Measurements from ENCODE around the gene SOWAHA. TPM values are rescaled to one million over a fixed set of nuclear protein-coding genes. Genes with fewer than 3 reads are reported as not detected.
A peak's percentile ranks its signal among the peaks of the same experiment; 100 is the strongest.

SOWAHA gene
- total and polyA plus RNA-seq, 11 donors, result 0.03 to 0.50 (median 0.24) TPM; not detected in 6

DNA sequence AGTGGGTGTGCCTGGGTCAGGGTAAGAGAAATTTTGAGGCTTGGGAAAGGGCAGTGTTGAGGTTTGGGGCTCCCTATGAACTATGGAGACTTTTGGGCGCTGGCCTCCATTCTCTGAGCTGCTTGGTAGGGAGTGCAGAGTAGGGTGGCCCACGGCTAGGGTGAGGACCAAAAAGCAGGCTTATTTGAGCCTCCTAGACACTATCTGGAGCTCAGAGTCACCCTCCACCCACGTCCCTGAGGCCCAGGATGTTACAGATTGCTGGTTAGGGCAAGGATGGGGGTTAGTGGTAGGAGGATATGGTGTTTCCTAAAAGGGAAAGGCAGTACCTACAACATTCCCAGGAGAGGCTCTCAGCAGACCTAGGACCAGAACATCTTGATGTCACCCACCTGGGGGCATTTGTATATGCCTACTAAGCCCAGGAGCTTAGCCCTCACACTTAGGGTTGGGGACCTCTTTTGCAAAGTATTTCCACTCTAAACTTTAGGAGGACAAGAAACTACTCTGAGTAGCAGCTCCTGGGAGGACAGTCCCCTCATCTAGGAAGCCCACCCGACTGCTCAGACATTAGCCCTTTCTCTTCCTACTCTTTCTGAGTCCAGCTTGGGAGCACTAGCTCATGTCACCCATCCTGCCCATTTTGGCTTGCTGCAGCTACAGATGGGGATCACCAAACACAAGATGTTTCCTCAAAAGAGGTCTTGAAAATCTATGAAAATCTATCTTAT is 15.0 kb downstream of the SOWAHA start:
- H3K4me1 ChIP-seq, result peaks cover 0 to 36% (median 15%) of the 10 kb centered on the region in 12 donors
- WGBS, 4 donors, result 85 to 97% (median 93%) methylated on average over 4 of the region's 4 CpGs
- intact Hi-C loops (cut with DNase I), result loop anchor here in 7 of 10 donors (5.0 to 10.0 kb wide), 7 partner anchors 34 to 443 kb away; partner anchors contain the start of genes GDF9 (in 1 of the 7) and UQCRQ (in 1 of the 7)

GRCh38 chr5:132828846-132829494 is 15.9 kb downstream of the SOWAHA start:
- TF ChIP-seq POLR2A (IDR thresholded peaks at IDR 0.05) (no peak), CTCF (IDR thresholded peaks at IDR 0.05) (no peak)
- Histone ChIP-seq H3K4me3 (peak overlapping the region in 10 of 12 donors; percentile 69 to 90 (median 80)), H3K4me1 (peaks cover 0 to 33% (median 13%) of the 10 kb centered on the region in 12 donors), H3K36me3 (peaks cover 0 to 12% (median 0%) of the 10 kb centered on the region in 9 donors), H3K9me3 (no peaks in the 10 kb centered on the region), H3K27ac (no peak overlapping the region), H3K27me3 (peaks cover 0 to 34% (median 0%) of the 10 kb centered on the region in 9 donors)
- intact Hi-C loops (cut with DNase I), result loop anchor here in 7 of 10 donors (5.0 to 10.0 kb wide), 7 partner anchors 33 to 444 kb away; partner anchors contain the start of genes GDF9 (in 1 of the 7) and UQCRQ (in 1 of the 7)
- WGBS, 4 donors, result 70 to 81% (median 76%) methylated on average over 4 of the region's 4 CpGs
- ATAC-seq (no peak), DNase-seq (no peak)

More for the DNA sequence above, 15.0 kb downstream of the SOWAHA start:
- H3K4me3 ChIP-seq, result no peak overlapping the region
- H3K9me3 ChIP-seq, result no peaks in the 10 kb centered on the region
- peaks cover 0 to 12% (median 0%) of the 10 kb centered on the region in 9 donors for H3K36me3 ChIP-seq
- peaks cover 0 to 39% (median 0%) of the 10 kb centered on the region in 9 donors for H3K27me3 ChIP-seq
- DNase-seq (no peak), ATAC-seq (no peak)
- H3K27ac ChIP-seq, result no peak overlapping the region
- no peak for TF ChIP-seq CTCF (IDR thresholded peaks at IDR 0.05)
- no peak for TF ChIP-seq POLR2A (IDR thresholded peaks at IDR 0.05)

- Histone ChIP-seq H3K4me1 (peaks cover 0 to 33% (median 13%) of the 10 kb centered on the region in 12 donors), H3K36me3 (peaks cover 0 to 3% (median 0%) of the 10 kb centered on the region in 9 donors), H3K27ac (peak overlapping the region; percentile 63 to 91 (median 84)), H3K4me3 (peak overlapping the region; percentile 54 to 90 (median 78)), H3K9me3 (no peaks in the 10 kb centered on the region), H3K27me3 (peaks cover 0 to 25% (median 0%) of the 10 kb centered on the region in 9 donors)
- ATAC-seq (peak; percentile 75 to 92 (median 88)), DNase-seq (peak; percentile 75 to 89 (median 82))
- TF ChIP-seq CTCF (IDR thresholded peaks at IDR 0.05) (peak; percentile 76 to 96 (median 90)), POLR2A (IDR thresholded peaks at IDR 0.05) (peak in 1 of 2 donors; percentile 15)
- 0 to 3% (median 2%) methylated on average over 16 to 75 of the region's 75 CpGs for WGBS, 4 donors
- intact Hi-C loops (cut with DNase I), result loop anchor here (1.0 to 10.0 kb wide), 12 partner anchors 32 to 445 kb away; partner anchors contain the start of genes GDF9 (in 7 of the 10) and UQCRQ (in 7 of the 10)
Measured at GRCh38 chr5:132829742-132830435, 16.8 kb downstream of the SOWAHA start.

All from heart left ventricle (tissue), 16 donors.